ENCODE measurements around the gene CFDP1.
"Not testable (repeated sequence)": the region's sequence is repeated elsewhere in the genome, so short reads cannot be mapped to it uniquely, and the experiment has no call there.

Gene CFDP1

GRCh38 chr16:75426524-75426923, 6.8 kb downstream of the CFDP1 start:
- H3K4me1 ChIP-seq (ENCODE audit: control insufficient read depth, insufficient read depth, low read length); H3K9me3 ChIP-seq (ENCODE audit: control insufficient read depth, insufficient read depth, low read length); H3K27ac ChIP-seq (ENCODE audit: low read depth, low read length); H3K27me3 ChIP-seq (ENCODE audit: control insufficient read depth, insufficient read depth, low read length); H3K9ac ChIP-seq (ENCODE audit: low read depth, low read length); H3K36me3 ChIP-seq (ENCODE audit: control insufficient read depth, insufficient read depth, low read length); H3K4me3 ChIP-seq (ENCODE audit: low read depth, low read length): not testable (repeated sequence)

- H3K4me1 ChIP-seq (ENCODE audit: control insufficient read depth, insufficient read depth, low read length) = peaks cover 23% of the 10 kb centered on the region
- not testable (repeated sequence) for H3K27me3 ChIP-seq (ENCODE audit: control insufficient read depth, insufficient read depth, low read length); H3K27ac ChIP-seq (ENCODE audit: low read depth, low read length); H3K9ac ChIP-seq (ENCODE audit: low read depth, low read length); H3K9me3 ChIP-seq (ENCODE audit: control insufficient read depth, insufficient read depth, low read length); H3K36me3 ChIP-seq (ENCODE audit: control insufficient read depth, insufficient read depth, low read length); H3K4me3 ChIP-seq (ENCODE audit: low read depth, low read length)
Measured at GRCh38 chr16:75424105-75424762, 9.1 kb downstream of the CFDP1 start.

- Histone ChIP-seq H3K36me3 (ENCODE audit: control insufficient read depth, insufficient read depth, low read length) (no peaks in the 10 kb centered on the region), H3K4me3 (ENCODE audit: low read depth, low read length) (no peak overlapping the region), H3K9ac (ENCODE audit: low read depth, low read length) (no peak overlapping the region), H3K9me3 (ENCODE audit: control insufficient read depth, insufficient read depth, low read length) (no peaks in the 10 kb centered on the region), H3K27me3 (ENCODE audit: control insufficient read depth, insufficient read depth, low read length) (no peaks in the 10 kb centered on the region), H3K27ac (ENCODE audit: low read depth, low read length) (no peak overlapping the region), H3K4me1 (ENCODE audit: control insufficient read depth, insufficient read depth, low read length) (peaks cover 24% of the 10 kb centered on the region)
Measured at GRCh38 chr16:75423723-75424104, 9.6 kb downstream of the CFDP1 start.

GRCh38 chr16:75421820-75422126, 11.5 kb downstream of the CFDP1 start:
- no peaks in the 10 kb centered on the region for H3K9me3 ChIP-seq (ENCODE audit: control insufficient read depth, insufficient read depth, low read length)
- H3K4me1 ChIP-seq (ENCODE audit: control insufficient read depth, insufficient read depth, low read length) = peaks cover 24% of the 10 kb centered on the region
- H3K36me3 ChIP-seq (ENCODE audit: control insufficient read depth, insufficient read depth, low read length) = no peaks in the 10 kb centered on the region
- peak overlapping the region; percentile 82 for H3K27ac ChIP-seq (ENCODE audit: low read depth, low read length)
- H3K9ac ChIP-seq (ENCODE audit: low read depth, low read length) = no peak overlapping the region
- no peaks in the 10 kb centered on the region for H3K27me3 ChIP-seq (ENCODE audit: control insufficient read depth, insufficient read depth, low read length)
- H3K4me3 ChIP-seq (ENCODE audit: low read depth, low read length) = no peak overlapping the region

- Histone ChIP-seq H3K9ac (ENCODE audit: low read depth, low read length) (peak overlapping the region; percentile 29; the same call in 1 of the 2 replicates), H3K9me3 (ENCODE audit: control insufficient read depth, insufficient read depth, low read length) (no peaks in the 10 kb centered on the region), H3K4me1 (ENCODE audit: control insufficient read depth, insufficient read depth, low read length) (peaks cover 24% of the 10 kb centered on the region)
Measured at GRCh38 chr16:75420987-75421819, 12.1 kb downstream of the CFDP1 start.

GRCh38 chr16:75416904-75417565, 16.3 kb downstream of the CFDP1 start:
- Histone ChIP-seq H3K27me3 (ENCODE audit: control insufficient read depth, insufficient read depth, low read length) (no peaks in the 10 kb centered on the region), H3K9ac (ENCODE audit: low read depth, low read length) (no peak overlapping the region), H3K36me3 (ENCODE audit: control insufficient read depth, insufficient read depth, low read length) (peaks cover 25% of the 10 kb centered on the region), H3K27ac (ENCODE audit: low read depth, low read length) (no peak overlapping the region), H3K9me3 (ENCODE audit: control insufficient read depth, insufficient read depth, low read length) (no peaks in the 10 kb centered on the region), H3K4me3 (ENCODE audit: low read depth, low read length) (no peak overlapping the region), H3K4me1 (ENCODE audit: control insufficient read depth, insufficient read depth, low read length) (peaks cover 32% of the 10 kb centered on the region)

More at GRCh38 chr16:75420987-75421819, 12.1 kb downstream of the CFDP1 start:
- no peaks in the 10 kb centered on the region for H3K27me3 ChIP-seq (ENCODE audit: control insufficient read depth, insufficient read depth, low read length)
- no peaks in the 10 kb centered on the region for H3K36me3 ChIP-seq (ENCODE audit: control insufficient read depth, insufficient read depth, low read length)
- H3K4me3 ChIP-seq (ENCODE audit: low read depth, low read length) = peak overlapping the region; percentile 20
- H3K27ac ChIP-seq (ENCODE audit: low read depth, low read length) = peak overlapping the region; percentile 82

- Histone ChIP-seq H3K4me1 (ENCODE audit: control insufficient read depth, insufficient read depth, low read length) (peaks cover 18% of the 10 kb centered on the region), H3K9me3 (ENCODE audit: control insufficient read depth, insufficient read depth, low read length) (no peaks in the 10 kb centered on the region), H3K9ac (ENCODE audit: low read depth, low read length) (no peak overlapping the region), H3K4me3 (ENCODE audit: low read depth, low read length) (no peak overlapping the region), H3K36me3 (ENCODE audit: control insufficient read depth, insufficient read depth, low read length) (peaks cover 39% of the 10 kb centered on the region), H3K27me3 (ENCODE audit: control insufficient read depth, insufficient read depth, low read length) (no peaks in the 10 kb centered on the region), H3K27ac (ENCODE audit: low read depth, low read length) (peak overlapping the region; percentile 21)
Measured at GRCh38 chr16:75415169-75415905, 18.0 kb downstream of the CFDP1 start.

- Histone ChIP-seq H3K9me3 (ENCODE audit: control insufficient read depth, insufficient read depth, low read length) (no peaks in the 10 kb centered on the region), H3K36me3 (ENCODE audit: control insufficient read depth, insufficient read depth, low read length) (peaks cover 52% of the 10 kb centered on the region), H3K27me3 (ENCODE audit: control insufficient read depth, insufficient read depth, low read length) (no peaks in the 10 kb centered on the region), H3K4me3 (ENCODE audit: low read depth, low read length) (no peak overlapping the region), H3K4me1 (ENCODE audit: control insufficient read depth, insufficient read depth, low read length) (peaks cover 8% of the 10 kb centered on the region; the same call in 1 of the 2 replicates), H3K27ac (ENCODE audit: low read depth, low read length) (no peak overlapping the region), H3K9ac (ENCODE audit: low read depth, low read length) (no peak overlapping the region)
Measured at GRCh38 chr16:75413951-75414350, 19.4 kb downstream of the CFDP1 start.

- Histone ChIP-seq H3K4me1 (ENCODE audit: control insufficient read depth, insufficient read depth, low read length) (no peaks in the 10 kb centered on the region), H3K27me3 (ENCODE audit: control insufficient read depth, insufficient read depth, low read length) (no peaks in the 10 kb centered on the region), H3K36me3 (ENCODE audit: control insufficient read depth, insufficient read depth, low read length) (peaks cover 58% of the 10 kb centered on the region), H3K9me3 (ENCODE audit: control insufficient read depth, insufficient read depth, low read length) (no peaks in the 10 kb centered on the region), H3K4me3 (ENCODE audit: low read depth, low read length) (no peak overlapping the region), H3K9ac (ENCODE audit: low read depth, low read length) (no peak overlapping the region), H3K27ac (ENCODE audit: low read depth, low read length) (no peak overlapping the region)
Measured at GRCh38 chr16:75406943-75407342, 26.4 kb downstream of the CFDP1 start.

GRCh38 chr16:75402821-75403475, 30.4 kb downstream of the CFDP1 start:
- Histone ChIP-seq H3K9ac (ENCODE audit: low read depth, low read length) (no peak overlapping the region), H3K4me1 (ENCODE audit: control insufficient read depth, insufficient read depth, low read length) (no peaks in the 10 kb centered on the region), H3K27me3 (ENCODE audit: control insufficient read depth, insufficient read depth, low read length) (no peaks in the 10 kb centered on the region), H3K4me3 (ENCODE audit: low read depth, low read length) (no peak overlapping the region), H3K9me3 (ENCODE audit: control insufficient read depth, insufficient read depth, low read length) (no peaks in the 10 kb centered on the region), H3K27ac (ENCODE audit: low read depth, low read length) (no peak overlapping the region), H3K36me3 (ENCODE audit: control insufficient read depth, insufficient read depth, low read length) (peaks cover 37% of the 10 kb centered on the region)

Measured in HUES48 (cell line).